HG03439 (cell line): ENCODE measurements around the gene NKX2-2.

Source experiments
- ATAC-seq: cut with Tn5 transposase; IDR thresholded peaks from one replicate; pipeline ENCODE4 v1.9.1; 2021; ENCODE audit warnings: mild to moderate bottlenecking, moderate library complexity; ENCODE audit not compliant: unreplicated experiment

NKX2-2 gene

DNA sequence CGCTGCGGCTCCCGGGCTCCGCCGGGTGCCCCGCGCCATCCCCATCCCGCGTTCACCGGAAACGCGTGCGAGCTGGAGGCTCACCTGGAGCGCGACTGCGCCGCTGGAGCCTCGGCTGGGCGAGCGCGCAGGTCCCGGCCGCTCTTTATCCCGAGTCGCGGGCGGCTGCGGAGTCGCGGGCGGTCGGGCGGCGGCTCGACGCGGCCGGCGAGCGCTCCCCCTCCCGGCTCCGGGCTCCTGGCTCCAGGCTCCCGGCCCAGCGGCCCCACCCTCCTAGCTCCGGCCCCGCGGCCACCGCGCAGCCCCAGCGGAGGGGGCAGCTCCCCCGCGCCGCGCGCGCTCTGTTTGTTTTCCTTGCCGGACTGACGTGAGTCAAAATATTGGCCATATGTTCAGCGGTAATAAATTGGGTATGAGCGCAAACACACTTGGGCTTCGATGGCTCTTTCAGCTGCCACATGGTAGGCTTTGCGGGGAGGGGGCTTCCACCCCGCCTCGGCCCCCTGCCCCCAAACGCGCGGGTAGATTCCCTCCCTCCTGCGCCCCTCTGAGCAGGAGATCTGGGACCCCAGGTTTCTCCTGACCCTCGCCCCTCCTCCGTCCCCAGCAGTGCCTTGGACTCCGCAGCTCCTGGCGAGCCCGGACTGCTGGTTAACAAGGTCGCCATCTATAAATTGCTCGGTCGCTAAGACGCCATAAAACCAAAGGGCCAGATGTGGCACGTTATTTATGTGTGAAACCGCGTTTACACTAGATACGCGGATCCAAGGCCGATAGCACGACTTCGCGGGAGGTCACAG lies 8.8 kb upstream of the NKX2-2 start:
- ATAC-seq, result no peak

DNA sequence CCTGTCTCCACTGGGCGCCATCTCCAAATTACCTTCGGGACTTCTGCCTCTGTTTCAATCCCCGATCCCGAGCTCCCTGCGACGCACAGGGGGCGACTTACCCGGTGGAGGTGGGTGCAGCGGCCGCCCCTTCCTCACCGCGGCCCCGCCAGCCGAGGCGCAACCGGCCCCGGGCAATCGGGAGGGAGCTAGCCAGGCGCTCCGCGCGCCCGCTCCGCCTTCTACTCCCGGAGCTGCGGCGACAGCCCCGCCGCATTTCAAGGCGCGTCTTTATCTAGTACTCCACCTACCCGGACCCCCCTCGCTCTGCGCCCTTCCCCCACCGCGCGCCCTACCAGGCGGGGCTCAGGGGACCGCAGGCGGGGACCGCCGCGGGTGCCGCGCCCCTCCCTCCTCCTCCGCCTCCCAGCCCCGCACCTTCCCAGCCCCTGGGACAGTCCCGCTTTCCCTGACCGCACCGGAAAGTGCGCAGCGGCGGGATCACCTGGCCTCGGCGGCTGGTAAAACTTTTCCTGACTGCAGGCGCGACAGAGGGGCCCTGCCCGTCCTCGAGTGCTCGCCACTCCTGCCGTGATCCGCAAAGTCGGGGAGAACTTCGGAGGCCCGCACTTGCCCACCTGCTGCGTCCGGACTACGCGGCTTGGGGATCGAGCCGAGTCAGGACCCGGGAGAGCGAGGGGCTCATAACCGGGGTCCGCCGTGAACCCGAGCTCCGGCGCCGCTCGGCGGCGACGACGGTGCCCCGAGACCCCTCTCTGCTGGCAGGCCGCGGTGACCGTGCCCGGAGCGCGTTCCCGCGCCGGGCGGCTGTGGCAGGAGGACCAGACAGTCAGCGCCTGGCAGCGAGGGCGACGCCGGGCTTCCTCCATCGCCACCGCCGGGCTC lies 8.0 kb upstream of the NKX2-2 start:
- no peak for ATAC-seq

DNA sequence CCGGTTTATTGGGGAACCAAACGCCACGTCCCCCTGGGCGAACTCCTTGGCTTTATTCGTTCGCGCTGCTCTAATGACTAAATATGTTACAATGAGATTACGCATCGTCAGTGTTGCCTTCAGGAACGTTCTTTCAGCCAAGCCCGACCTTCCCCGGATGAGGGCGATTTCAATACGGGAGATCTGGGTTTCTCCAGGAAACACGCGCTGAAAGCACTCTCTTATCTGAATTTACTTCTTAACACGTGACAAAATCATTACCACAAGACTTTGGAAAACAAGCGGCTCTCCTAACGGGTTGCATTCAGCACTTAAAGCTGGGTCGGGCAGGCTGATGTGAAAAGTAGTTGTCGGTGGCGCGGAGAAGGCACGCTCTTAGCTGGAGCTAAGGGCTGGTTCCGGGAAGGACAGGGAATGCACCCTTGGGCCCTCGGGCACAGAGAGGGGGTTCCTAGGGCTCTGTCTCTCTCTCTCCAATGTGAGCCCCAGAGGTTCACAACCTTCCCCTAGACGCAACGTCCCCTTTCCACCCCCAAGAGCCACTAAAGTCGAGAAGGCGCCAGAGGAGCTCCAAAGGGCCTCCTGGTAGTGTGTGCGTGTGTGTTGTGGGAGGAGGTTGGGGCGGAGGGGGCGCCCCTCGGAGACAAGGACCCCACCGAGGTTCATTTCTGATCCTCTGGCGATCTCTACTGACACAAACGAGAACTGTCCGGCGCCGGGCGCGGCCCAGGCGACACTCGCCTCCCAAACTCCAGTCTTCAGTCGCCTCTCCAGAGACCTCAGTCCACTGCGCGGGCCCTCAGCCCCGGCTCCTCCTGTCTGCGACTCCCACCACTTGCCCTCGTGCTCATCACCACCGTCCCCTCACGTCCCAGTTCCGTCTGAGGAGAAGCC lies 7.1 kb upstream of the NKX2-2 start:
- ATAC-seq, result no peak

DNA sequence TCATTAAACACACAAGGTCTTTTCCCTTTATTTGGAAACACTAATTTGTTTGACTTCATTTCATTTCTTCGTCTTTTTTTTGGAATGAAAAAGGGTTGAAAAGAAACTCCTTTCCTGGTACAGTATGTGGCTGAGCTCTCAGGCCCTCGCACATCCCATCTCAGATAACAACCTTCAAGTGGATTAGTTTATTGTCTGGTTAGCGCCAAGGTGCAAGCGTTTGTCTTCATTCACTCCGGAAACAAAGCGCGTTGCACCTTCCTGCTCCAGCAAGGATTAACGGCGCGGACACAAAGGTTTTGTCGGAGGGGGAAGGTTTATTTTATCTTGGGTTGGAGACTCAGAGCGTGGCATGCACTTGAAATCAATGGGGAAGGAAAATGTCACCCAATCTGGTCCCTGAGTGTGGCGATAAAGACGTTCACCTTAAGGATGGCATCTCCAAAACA lies 5.3 kb upstream of the NKX2-2 start:
- no peak for ATAC-seq

DNA sequence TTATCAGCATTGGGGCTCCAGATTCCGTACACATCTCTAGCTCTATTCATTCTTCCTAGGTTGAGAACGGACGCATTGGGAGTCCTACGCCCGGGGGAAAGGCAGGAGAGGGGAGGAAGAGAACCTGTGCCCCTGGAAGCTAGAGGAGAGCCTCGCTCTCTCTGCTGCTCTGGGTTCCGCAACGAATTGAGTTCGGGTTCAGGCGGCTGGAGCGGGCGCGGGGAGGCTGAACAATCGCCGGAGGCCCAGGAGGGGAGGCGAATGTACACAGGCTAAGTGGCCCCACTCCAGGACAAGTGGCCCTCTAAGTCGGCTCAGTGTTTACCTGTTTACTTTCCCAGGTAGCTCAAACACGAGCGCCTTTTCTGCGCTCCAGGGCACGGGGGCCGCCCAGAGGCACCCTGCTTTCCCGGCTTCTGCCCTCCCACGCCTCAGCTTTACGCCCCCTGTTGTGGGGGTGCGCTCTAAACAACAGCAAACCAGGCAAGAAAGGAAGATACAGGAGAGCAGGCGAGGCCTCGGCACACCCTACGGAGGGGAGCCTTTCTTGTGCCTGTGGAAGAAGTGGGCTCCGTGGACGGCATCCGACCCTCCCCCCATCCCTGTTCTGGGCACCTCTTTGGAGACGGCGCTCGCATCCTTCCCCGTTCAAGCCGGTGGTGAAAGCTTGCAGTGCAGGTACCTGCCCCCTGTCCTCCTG lies 4.6 kb upstream of the NKX2-2 start:
- no peak for ATAC-seq

DNA sequence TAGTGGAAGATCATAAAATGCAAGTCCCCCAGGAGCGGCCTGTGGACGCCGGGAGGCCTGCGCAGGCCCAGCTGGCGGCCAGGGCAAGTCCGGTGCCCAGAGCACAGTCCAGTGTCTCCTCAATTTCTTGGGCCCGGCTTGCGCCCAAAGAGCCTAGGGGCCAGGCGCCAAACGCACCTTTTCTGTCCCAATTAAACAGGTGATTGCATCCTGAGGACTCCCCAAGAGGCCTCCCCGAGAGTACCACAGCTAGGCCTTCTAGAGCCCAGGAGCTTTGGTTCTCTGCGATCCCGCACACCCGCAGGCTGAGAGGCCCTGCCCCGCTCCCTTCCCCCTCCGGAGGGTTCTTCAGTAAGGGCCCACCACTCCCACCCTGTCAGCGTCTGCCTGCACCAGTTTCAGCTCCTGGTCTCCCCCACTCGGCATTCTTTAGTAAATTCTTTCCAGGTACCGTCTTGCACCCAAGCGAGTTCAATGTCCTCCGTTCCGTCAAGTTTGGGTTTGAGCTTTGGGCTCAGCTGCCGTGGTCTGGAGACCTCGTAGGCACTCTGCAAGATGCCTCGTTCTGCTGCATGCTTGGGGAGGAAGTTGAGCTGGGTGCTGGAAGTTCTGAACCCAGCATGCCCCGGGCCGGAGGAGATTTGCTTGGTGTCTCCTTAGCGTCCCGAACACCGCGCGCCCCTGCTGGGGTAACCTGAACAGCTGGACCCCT lies 3.9 kb upstream of the NKX2-2 start:
- ATAC-seq, result no peak

DNA sequence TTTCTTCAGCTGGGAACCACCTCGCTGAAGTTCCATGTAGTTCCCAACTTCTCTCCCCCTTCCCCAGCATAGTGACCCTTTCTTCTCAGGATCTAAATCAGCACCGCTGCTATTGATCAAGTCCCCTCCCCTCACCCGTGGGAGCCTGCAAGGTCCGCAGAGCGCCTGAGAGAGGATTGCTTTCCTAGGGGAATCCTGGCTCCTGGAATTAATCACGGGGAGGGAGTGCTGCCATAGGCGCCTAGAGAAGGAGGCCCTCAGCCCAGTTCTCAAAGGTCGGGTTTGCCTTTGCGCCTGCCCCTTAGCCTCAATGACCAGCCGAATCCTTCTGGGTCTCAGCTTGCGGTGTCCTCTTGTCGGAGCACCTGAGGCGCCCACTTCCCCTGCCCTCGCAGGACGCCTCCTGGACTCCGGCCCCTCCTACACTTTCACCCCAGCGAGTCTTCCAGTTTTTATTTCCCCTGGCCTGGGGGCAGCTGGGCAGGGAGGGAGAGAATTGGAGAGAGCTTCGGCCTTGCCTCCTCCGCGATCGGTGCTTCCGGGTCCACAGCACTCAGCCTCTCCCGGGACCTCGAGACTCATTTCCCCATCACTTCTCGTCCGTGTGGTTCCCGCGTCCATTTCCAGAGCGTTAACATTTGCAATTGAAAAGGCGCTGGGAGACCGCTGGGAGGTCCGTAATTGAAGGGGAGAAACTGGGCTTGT lies 3.1 kb upstream of the NKX2-2 start:
- no peak for ATAC-seq

DNA sequence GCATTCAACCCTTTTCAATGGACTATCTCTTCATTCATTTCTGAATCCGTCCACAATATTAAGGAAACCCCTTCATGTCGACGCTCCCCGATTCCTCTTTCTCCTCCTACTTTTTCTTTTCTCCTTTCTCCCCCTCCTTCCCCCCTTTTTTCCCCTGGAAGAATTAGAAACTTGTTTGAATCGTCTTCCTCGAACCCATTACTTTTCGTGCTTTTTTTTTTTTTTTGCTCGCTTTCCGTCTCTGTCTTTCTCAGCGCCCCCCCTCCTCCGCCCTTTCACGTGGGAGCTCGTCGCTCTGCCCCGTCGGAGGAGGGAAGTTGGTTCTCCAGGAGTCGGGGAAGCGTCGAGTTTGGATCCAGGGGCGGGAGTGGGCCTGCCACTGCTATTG lies 2.3 kb upstream of the NKX2-2 start:
- no peak for ATAC-seq

DNA sequence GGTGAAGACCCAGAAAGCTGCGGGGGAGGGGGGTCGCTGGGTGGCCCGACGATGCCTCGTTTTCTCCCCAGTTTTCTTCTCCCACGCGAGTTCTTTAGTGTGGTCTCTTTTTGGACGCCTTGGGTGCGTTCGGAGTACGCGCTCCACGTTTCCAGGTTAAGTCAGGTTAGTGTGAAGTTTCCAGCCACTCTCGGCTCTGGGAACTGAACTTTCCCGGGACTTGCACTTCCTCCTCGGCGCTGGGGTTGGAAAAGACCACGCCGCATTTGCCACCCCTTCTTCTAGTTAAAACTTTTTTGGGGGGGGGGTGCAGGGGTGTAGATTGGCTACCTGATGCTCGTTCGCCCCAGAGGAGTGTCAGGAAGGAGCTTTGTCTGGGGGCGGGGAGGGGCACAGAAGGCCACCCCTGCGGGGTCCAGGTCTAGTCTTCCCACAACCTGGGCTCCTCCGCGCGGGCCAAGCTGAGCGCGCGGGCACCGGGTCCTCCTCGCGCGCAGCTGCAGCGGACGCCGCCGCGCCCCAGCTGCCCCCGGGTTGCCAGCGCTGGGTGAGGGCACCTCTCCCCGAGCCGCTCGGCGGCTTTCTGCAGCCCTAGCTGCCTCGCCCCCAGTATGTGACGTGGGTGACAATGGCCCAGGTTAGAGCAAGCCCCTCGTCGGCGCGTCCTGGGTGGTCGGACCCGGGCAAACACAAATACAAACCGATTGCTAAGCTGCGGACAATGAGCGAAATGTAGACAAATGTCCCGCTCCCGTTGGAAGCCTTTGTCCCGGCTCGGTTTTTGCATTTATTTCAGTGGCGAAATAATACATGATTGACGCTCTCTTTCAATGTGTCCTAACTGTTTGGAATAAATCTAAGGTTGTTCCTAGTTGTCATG lies 1.7 kb upstream of the NKX2-2 start:
- ATAC-seq, result no peak

DNA sequence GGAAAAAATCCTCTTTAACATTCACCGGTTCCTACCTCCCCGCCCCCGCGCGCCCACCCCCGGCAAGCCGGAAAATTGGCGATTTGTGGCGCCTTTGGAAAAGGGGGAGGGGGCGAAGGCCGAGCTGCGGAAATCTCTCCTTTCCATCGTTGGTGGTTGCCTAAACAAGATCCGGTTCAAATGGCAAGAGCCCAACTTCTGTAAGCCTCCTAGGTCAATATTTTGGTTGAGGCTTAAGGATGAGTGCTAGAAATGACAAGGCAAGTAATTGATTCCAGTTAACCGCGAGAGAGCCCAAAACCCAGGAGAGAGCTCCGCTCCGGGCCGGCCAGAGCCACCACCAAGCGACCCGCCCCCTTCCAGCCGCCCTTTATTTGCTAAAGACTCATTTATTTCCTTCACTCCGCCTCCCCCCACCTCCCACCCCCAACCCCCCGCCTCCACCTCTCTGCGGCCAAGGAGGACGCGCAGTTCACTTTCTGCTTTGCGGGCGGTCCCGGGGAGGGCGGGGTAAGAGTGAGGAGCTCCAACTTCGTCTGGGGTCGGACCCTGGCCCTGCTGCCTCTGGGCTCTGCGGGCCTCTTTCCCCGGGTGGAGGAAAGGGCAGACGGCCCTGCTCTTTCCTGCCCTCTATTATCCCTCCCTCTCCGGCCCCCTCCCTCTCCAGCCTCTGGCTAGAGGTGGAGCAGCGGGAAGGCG lies 838 bp upstream of the NKX2-2 start:
- ATAC-seq, result no peak

DNA sequence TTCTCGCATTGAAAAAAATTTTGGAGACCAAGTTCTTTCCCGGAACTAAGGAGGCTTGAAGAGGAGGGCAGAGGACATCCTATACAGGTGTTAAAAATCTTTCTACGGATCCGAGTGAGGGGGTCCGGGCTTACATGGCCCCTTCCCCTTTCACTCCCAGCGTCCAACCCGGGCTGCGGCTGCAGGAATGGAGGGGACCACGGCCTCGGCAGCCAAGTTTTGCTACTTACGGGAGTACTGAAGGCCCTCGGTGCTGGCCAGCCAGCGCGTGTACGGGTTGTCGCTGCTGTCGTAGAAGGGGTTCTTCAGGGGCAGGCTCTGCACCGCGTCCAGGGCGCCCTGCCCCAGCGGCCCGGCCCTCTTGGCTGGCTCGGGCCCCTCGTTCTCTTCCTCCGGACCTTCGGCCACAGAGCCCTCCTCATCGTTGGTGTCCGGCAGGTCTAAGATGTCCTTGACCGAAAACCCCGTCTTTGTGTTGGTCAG lies 642 bp downstream of the NKX2-2 start:
- no peak for ATAC-seq

DNA sequence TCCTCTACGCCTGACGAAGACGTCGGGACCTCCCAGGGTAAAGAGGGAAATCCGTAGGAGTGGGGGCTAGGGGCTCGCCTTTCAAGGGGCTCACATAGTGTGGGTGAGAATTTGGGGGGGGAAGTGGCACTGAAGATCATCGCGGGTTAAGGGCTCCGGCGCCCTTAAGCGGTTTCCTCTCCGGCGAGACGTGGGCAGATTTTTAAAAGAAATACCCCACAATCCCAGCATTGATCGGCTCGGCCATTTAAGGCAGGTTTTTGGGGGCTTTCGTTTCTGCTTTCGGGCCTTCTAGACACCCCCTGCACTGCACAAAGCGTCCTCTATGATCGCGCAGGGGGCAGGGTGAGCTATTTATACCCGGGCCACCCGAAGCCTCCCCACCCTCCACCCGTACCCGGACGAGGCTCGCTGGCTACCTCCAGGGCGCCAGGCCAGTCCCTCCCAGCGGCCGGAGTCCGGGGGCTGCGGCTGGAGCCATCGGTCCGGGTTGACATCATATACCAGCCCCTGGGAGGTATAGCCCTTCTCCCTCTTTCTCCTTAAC lies 1.2 kb downstream of the NKX2-2 start:
- ATAC-seq, result no peak

DNA sequence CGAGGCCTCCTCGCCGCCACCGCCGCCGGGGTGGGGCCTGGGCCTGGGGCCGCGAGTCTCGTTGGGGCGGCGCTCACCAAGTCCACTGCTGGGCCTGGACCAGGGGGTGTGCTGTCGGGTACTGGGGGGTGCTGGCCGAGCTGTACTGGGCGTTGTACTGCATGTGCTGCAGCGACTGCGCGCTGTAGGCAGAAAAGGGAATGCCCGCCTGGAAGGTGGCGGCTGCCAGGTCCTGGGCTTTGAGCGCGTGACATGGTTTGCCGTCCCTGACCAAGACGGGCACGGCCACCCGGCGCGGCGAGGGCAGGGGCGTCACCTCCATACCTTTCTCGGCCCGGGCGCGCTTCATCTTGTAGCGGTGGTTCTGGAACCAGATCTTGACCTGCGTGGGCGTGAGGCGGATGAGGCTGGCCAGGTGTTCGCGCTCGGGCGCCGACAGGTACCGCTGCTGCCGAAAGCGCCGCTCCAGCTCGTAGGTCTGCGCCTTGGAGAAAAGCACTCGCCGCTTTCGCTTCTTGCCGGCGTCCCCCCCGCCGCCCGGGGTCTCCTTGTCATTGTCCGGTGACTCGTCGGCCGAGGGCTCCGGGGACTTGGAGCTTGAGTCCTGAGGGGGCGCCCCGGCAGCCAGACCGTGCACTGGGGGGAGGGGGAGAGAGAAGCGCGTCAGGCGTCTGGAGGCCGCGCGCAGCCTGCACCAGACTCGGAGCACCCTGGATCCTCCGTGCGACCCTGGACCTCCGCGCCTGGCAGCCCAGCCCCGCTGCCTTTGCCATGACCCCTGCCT lies 1.8 kb downstream of the NKX2-2 start:
- ATAC-seq, result no peak

DNA sequence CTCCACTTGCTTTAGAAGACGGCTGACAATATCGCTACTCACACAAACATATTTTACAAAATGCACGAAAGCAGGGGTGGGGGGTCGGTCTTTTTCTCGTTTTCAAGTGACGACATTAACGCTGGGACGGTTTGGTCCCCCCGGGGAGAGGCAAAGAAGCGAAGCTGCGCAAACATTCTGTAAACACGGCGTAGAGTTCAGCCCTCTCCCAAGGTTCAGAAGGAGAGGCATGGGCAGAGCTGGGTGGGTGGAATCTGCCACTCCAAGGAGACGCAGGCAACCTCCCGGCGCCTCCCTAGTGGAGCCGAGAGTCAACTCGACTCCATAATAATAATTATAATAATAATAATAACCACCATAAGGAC lies 2.4 kb downstream of the NKX2-2 start:
- ATAC-seq, result no peak

DNA sequence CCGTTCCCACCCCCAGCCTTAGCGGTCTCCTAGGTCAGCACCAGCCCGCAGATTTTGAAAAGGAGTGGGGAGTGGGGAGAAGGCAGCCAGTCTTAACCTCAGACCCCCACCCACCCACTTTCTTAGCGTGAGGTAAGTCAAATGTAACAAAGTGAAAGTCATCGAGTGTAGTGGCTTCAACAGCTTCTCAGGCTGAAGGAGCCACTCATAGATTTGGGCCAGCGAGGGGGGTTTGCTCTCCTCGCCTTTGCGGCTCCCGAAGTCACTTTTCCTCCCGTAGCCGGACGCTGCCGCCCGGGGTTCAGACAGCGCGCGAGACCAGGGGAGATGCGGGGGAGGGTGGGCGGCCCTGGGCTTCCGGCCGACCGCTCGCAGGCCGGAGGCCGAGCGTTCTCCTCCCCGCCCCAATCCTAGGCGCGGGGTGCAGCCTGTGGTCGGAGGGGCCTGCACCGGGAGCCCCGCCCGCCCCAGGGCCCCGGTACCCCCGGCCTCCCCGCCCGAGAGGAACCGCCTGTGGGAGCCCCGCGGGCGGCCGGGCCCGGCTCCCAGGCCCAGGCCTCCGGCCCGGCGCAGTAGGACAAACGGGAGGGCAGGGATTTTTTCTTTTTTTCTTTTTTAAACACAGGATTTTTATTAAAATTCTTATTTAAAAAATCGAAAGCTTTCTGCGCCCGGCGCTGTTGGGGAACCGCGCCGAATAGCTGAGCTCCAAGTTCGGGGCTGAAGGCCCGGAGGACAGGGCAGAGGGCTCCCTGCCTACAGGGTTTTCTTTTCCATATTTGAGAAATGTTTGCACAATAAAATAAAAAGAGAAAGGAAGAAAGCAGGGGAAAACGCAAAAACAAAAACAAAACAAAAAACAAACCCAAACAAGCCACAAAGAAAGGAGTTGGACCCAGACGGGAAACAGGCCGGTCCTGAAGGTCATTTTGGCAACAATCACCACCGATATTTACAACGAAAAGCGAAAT lies 3.2 kb downstream of the NKX2-2 start:
- ATAC-seq, result no peak
